Stomach (tissue), 9 donors: ENCODE results near the gene DSTYK. TPM values are rescaled to one million over a fixed set of nuclear protein-coding genes. Genes with fewer than 3 reads are reported as not detected.

Experiments
- DNase-seq, 2 donors: peaks; one replicate each; pipeline versions ENCODE4 v3.0.0 to v3.0.0-alpha.2; 2013 to 2019
- H3K27ac ChIP-seq, 5 donors: fragments of 200-600 bp in 4 of 5; sonication (generic) in 4 of 5; one replicate each; pipeline ENCODE4 v1.5.1; 2013 to 2019; ENCODE audit warnings: mild to moderate bottlenecking in 1 of 5, moderate library complexity in 1 of 5
- H3K27me3 ChIP-seq, 3 donors: fragments of 200-600 bp; sonication (generic); one replicate each; pipeline ENCODE4 v1.5.1; 2017 to 2019; ENCODE audit warnings: mixed run types in 1 of 3
- H3K36me3 ChIP-seq, 4 donors: fragments of 200-600 bp; sonication (generic); 1 replicate in 3 of 4; 2 replicates in 1 of 4; pipeline ENCODE4 v1.5.1; 2016 to 2019
- H3K4me1 ChIP-seq, 4 donors: fragments of 200-600 bp; sonication (generic); one replicate each; pipeline ENCODE4 v1.5.1; 2016 to 2019
- H3K4me3 ChIP-seq, 4 donors: fragments of 200-600 bp; sonication (generic) in 3 of 4; one replicate each; pipeline ENCODE4 v1.5.1; 2016 to 2019; ENCODE audit warnings: mild to moderate bottlenecking in 1 of 4
- H3K9me3 ChIP-seq, 4 donors: fragments of 200-600 bp; sonication (generic); one replicate each; pipeline ENCODE4 v1.5.1; 2016 to 2019
- CTCF ChIP-seq, 7 experiments: fragments of 450-650 bp in 4 of 7; fragments of 200-600 bp in 3 of 7; sonication (generic) in 3 of 7; IDR thresholded peaks; one replicate each; pipeline ENCODE4 v1.5.1; 2016 to 2019; ENCODE audit warnings: antibody characterized with exemption in 7 of 7, control low read depth in 2 of 7, mild to moderate bottlenecking in 1 of 7
- EP300 ChIP-seq: sonication (generic); formaldehyde crosslinking; IDR thresholded peaks from one replicate; pipeline ENCODE4 v1.6.1; 2017; ENCODE audit warnings: antibody characterized with exemption
- POLR2A ChIP-seq, 4 donors: fragments of 450-650 bp; IDR thresholded peaks; one replicate each; pipeline ENCODE4 v1.6.1; 2016; ENCODE audit warnings: antibody characterized with exemption in 4 of 4, control low read depth in 2 of 4, mild to moderate bottlenecking in 1 of 4, moderate library complexity in 1 of 4
- POLR2AphosphoS5 ChIP-seq, 3 donors: sonication (generic); formaldehyde crosslinking; IDR thresholded peaks; one replicate each; pipeline ENCODE4 v1.6.1; 2016; ENCODE audit warnings: antibody characterized with exemption in 3 of 3
- WGBS, 5 donors: extraction: QIAGEN DNeasy Blood & Tissue Kit in 3 of 5; methylation state at CpG; one replicate each; pipeline versions ENCODE4 v1.1.5 to v1.1.7; 2013 to 2018; 5-methylcytosine and 5-hydroxymethylcytosine counted together
- intact Hi-C: fragments of 100-400 bp; cut with DNase I; formaldehyde crosslinking; loops from one replicate; pipeline ENCODE4 v1.15.1; 2023; ENCODE audit warnings: low total_unique reads
- polyA plus RNA-seq, 3 donors: library from polyadenylated mRNA; stranded (reverse); fragments of 200-250 nt; gene quantifications; one replicate each; pipeline ENCODE4 v1.2.3, GENCODE V29; 2013
- total RNA-seq, 5 donors: library from RNA; depleted of rRNA; stranded (reverse); fragments of >200 nt; gene quantifications; one replicate each; pipeline versions ENCODE4 v1.1.0 to v1.2.3, GENCODE V29; 2014 to 2016
- donor health status: healthy with polysubstance abuse.
- donor health status: Bipolar disorder and iron deficiency.
- donor health status: healthy.

The DSTYK gene
- total and polyA plus RNA-seq, 8 donors: 2.4 to 15.2 (median 3.4) TPM

DNA sequence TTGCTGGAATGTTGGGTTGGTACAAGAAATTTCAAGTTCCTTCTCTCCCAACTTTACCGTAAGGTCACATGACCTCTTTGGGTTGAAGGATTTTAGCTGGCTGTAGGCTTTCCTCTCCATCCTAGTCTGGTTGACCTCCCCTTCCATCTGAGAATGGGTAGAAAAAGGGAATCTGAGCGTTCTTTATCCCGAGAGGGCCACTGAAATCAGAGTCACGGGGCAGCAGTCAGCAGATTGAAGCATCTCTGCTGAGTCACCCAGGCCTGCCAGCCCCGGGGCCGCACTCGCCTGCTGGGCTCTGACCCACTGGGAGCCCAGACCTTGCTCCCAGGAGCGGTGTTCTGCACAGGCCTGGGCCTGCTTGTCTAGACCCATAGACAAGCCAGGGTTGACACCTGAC is 47.2 kb upstream of the DSTYK start:
- intact Hi-C loops: loop anchor here (10.0 kb wide), 2 partner anchors 134 to 284 kb away; partner anchors contain the start of gene RBBP5
- Histone ChIP-seq H3K4me3 (no peak overlapping the region), H3K9me3 (no peaks in the 10 kb centered on the region), H3K4me1 (peaks cover 11 to 45% (median 23%) of the 10 kb centered on the region in 4 donors), H3K27me3 (no peaks in the 10 kb centered on the region), H3K27ac (no peak overlapping the region), H3K36me3 (no peaks in the 10 kb centered on the region)
- 82 to 89% (median 84%) methylated on average over 8 of the region's 8 CpGs for WGBS, 5 donors
- no peak for DNase-seq
- TF ChIP-seq POLR2A (IDR thresholded peaks at IDR 0.05) (no peak), EP300 (no peak), CTCF (IDR thresholded peaks at IDR 0.05) (no peak), POLR2AphosphoS5 (IDR thresholded peaks at IDR 0.05) (no peak)

- intact Hi-C loops: loop anchor here (10.0 kb wide), 2 partner anchors 133 to 283 kb away; partner anchors contain the start of gene RBBP5
- Histone ChIP-seq H3K9me3 (no peaks in the 10 kb centered on the region), H3K36me3 (no peaks in the 10 kb centered on the region), H3K27ac (no peak overlapping the region), H3K4me1 (peaks cover 11 to 45% (median 23%) of the 10 kb centered on the region in 4 donors), H3K4me3 (no peak overlapping the region), H3K27me3 (no peaks in the 10 kb centered on the region)
- no peak for DNase-seq
- TF ChIP-seq CTCF (IDR thresholded peaks at IDR 0.05): no peak
- no peak for TF ChIP-seq POLR2A (IDR thresholded peaks at IDR 0.05)
- TF ChIP-seq POLR2AphosphoS5 (IDR thresholded peaks at IDR 0.05): no peak
- TF ChIP-seq EP300: no peak
- 71 to 79% (median 76%) methylated on average over 7 of the region's 7 CpGs for WGBS, 5 donors
These were observed 46.8 kb upstream of the DSTYK start for GRCh38 chr1:205258261-205258691.

DNA sequence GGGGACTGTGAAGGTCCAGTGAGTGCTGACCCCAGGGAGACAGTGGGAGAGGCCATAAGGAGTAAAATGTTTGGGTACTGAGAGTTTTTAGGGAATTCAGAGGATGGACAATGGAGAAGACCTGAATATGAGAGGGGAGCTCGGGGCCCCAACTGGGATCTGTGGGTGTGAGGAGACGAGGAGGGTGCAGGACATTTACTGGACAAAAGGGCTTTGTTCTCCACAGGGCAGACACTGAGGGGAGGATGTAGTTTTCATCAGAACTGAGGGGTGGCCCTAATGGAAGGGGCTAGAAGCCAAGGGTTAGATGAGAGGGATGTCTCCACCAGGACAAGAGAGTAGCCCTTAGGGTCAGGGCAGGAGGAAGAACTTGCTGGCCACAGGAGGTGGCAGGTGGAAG is 46.2 kb upstream of the DSTYK start:
- H3K36me3 ChIP-seq: no peaks in the 10 kb centered on the region
- intact Hi-C loops: loop anchor here (10.0 kb wide), 2 partner anchors 133 to 283 kb away; partner anchors contain the start of gene RBBP5

GRCh38 chr1:205256951-205257625 is 45.6 kb upstream of the DSTYK start:
- DNase-seq: no peak
- H3K4me1 ChIP-seq: peaks cover 11 to 37% (median 19%) of the 10 kb centered on the region in 4 donors

More for the DNA sequence above, 46.2 kb upstream of the DSTYK start:
- H3K4me1 ChIP-seq: peaks cover 11 to 41% (median 23%) of the 10 kb centered on the region in 4 donors
- no peaks in the 10 kb centered on the region for H3K27me3 ChIP-seq
- no peaks in the 10 kb centered on the region for H3K9me3 ChIP-seq
- H3K4me3 ChIP-seq: no peak overlapping the region
- 46 to 85% (median 69%) methylated on average over 2 of the region's 2 CpGs for WGBS, 5 donors
- H3K27ac ChIP-seq: no peak overlapping the region
- no peak for DNase-seq
- TF ChIP-seq POLR2AphosphoS5 (IDR thresholded peaks at IDR 0.05) (no peak), EP300 (no peak), POLR2A (IDR thresholded peaks at IDR 0.05) (no peak), CTCF (IDR thresholded peaks at IDR 0.05) (no peak)

More at GRCh38 chr1:205256951-205257625, 45.6 kb upstream of the DSTYK start:
- H3K4me3 ChIP-seq: no peak overlapping the region
- no peak for TF ChIP-seq CTCF (IDR thresholded peaks at IDR 0.05)
- TF ChIP-seq POLR2AphosphoS5 (IDR thresholded peaks at IDR 0.05): no peak
- no peak for TF ChIP-seq POLR2A (IDR thresholded peaks at IDR 0.05)
- no peak for TF ChIP-seq EP300
- H3K9me3 ChIP-seq: no peaks in the 10 kb centered on the region
- H3K27ac ChIP-seq: no peak overlapping the region
- no peaks in the 10 kb centered on the region for H3K27me3 ChIP-seq
- intact Hi-C loops: loop anchor here (10.0 kb wide), 2 partner anchors 132 to 282 kb away; partner anchors contain the start of gene RBBP5
- 83 to 93% (median 90%) methylated on average over 14 to 19 of the region's 19 CpGs for WGBS, 5 donors
- no peaks in the 10 kb centered on the region for H3K36me3 ChIP-seq
